HEK293 (cell line): ENCODE results near the gene KRT79.

ENCODE experiments used
- GLIS2 ChIP-seq: fragments of 450-650 bp; formaldehyde crosslinking; IDR thresholded peaks from 2 replicates; pipeline ENCODE4 v1.5.1; 2016; ENCODE audit warnings: missing biosample characterization, missing genetic modification characterization
- RBAK ChIP-seq: fragments of 450-650 bp; formaldehyde crosslinking; IDR thresholded peaks from 2 replicates; pipeline ENCODE4 v1.5.1; 2016; ENCODE audit warnings: missing biosample characterization, missing genetic modification characterization
- ZBTB21 ChIP-seq: fragments of 450-650 bp; formaldehyde crosslinking; IDR thresholded peaks from 2 replicates; pipeline ENCODE4 v1.5.1; 2017; ENCODE audit warnings: missing biosample characterization, missing genetic modification characterization
- ZBTB8A ChIP-seq: fragments of 450-650 bp; formaldehyde crosslinking; IDR thresholded peaks from 2 replicates; pipeline ENCODE4 v1.5.1; 2016; ENCODE audit warnings: missing biosample characterization, missing genetic modification characterization
- ZNF133 ChIP-seq: fragments of 450-650 bp; formaldehyde crosslinking; IDR thresholded peaks from 2 replicates; pipeline ENCODE4 v1.5.1; 2016; ENCODE audit warnings: missing biosample characterization, missing genetic modification characterization
- ZNF175 ChIP-seq: fragments of 450-650 bp; formaldehyde crosslinking; IDR thresholded peaks from 2 replicates; pipeline ENCODE4 v1.5.1; 2016; ENCODE audit warnings: missing biosample characterization, missing genetic modification characterization
- ZNF274 ChIP-seq, 2 experiments: fragments of 200-500 bp in 1 of 2; fragments of 450-650 bp in 1 of 2; sonication (Bioruptor generic) in 1 of 2; formaldehyde crosslinking in 1 of 2; IDR thresholded peaks; 2 replicates each; pipeline versions ENCODE4 v1.5.1 to v1.6.1; 2014 to 2016; ENCODE audit warnings: borderline replicate concordance in 1 of 2, inconsistent platforms in 1 of 2, low read length in 1 of 2, missing biosample characterization in 1 of 2, missing genetic modification characterization in 1 of 2
- ZNF561 ChIP-seq: fragments of 450-650 bp; IDR thresholded peaks from 2 replicates; pipeline ENCODE4 v1.5.1; 2018; ENCODE audit warnings: missing biosample characterization, missing genetic modification characterization, borderline replicate concordance
- TF ChIP-seq, protein P1 (sequence below): fragments of 450-650 bp; formaldehyde crosslinking; IDR thresholded peaks from 2 replicates; pipeline ENCODE4 v1.5.1; 2016; ENCODE audit warnings: missing biosample characterization, missing genetic modification characterization
- TF ChIP-seq, protein P2 (sequence below): IDR thresholded peaks from 2 replicates; pipeline ENCODE4 v1.6.1; 2011; ENCODE audit warnings: mild to moderate bottlenecking, low read depth, low read length, borderline replicate concordance
- TF ChIP-seq, protein P3 (sequence below): fragments of 450-650 bp; formaldehyde crosslinking; IDR thresholded peaks from 2 replicates; pipeline ENCODE4 v1.5.1; 2016; ENCODE audit warnings: missing biosample characterization, missing genetic modification characterization
- TF ChIP-seq, protein P4 (sequence below): fragments of 450-650 bp; formaldehyde crosslinking; IDR thresholded peaks from 2 replicates; pipeline ENCODE4 v1.5.1; 2016; ENCODE audit warnings: missing biosample characterization, missing genetic modification characterization
- TF ChIP-seq, protein P5 (sequence below): fragments of 450-650 bp; formaldehyde crosslinking; IDR thresholded peaks from 2 replicates; pipeline ENCODE4 v1.5.1; 2016; ENCODE audit warnings: missing biosample characterization, missing genetic modification characterization
- TF ChIP-seq, protein P6 (sequence below): fragments of 450-650 bp; formaldehyde crosslinking; IDR thresholded peaks from 2 replicates; pipeline ENCODE4 v1.5.1; 2016; ENCODE audit warnings: missing biosample characterization, missing genetic modification characterization

DNA sequence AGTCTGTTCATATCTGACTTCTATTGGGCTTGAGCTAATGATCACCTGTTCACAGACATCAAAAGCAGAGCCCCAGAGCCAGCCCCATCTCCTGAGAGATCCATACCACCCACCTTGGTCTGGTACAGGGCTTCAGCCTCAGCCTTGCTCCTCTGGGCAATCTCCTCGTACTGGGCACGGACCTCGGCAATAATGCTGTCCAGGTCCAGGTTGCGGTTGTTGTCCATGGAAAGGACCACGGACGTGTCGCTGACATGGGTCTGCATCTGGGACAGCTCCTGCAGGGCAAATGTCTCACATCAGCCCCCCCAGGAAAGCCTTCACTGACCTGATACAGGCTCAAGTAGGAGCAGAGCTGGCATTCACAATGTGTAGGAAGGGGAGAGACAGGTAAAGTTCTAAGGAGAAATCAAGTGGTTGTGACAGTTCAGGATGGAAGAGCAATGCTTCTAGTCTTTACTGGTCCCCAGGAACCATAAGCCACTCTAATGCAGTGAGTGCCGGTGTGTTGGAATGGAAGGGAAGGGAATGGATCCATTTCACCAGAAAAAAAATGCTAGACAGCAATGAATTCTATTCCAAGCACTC, 25.4 kb downstream of the KRT79 start:
- TF ChIP-seq ZNF274 (IDR thresholded peaks at IDR 0.05; ENCODE audit: low read length) (no peak), ZNF274 (tag by site-specific recombination; IDR thresholded peaks at IDR 0.05; ENCODE audit: borderline replicate concordance) (no peak), ZNF561 (no peak), GLIS2 (tag by site-specific recombination) (no peak), ZBTB21 (tag by site-specific recombination) (no peak), ZNF175 (tag by site-specific recombination) (no peak), ZNF133 (tag by site-specific recombination) (no peak), ZBTB8A (no peak), RBAK (tag by site-specific recombination) (no peak)
- TF ChIP-seq, protein P1, sequence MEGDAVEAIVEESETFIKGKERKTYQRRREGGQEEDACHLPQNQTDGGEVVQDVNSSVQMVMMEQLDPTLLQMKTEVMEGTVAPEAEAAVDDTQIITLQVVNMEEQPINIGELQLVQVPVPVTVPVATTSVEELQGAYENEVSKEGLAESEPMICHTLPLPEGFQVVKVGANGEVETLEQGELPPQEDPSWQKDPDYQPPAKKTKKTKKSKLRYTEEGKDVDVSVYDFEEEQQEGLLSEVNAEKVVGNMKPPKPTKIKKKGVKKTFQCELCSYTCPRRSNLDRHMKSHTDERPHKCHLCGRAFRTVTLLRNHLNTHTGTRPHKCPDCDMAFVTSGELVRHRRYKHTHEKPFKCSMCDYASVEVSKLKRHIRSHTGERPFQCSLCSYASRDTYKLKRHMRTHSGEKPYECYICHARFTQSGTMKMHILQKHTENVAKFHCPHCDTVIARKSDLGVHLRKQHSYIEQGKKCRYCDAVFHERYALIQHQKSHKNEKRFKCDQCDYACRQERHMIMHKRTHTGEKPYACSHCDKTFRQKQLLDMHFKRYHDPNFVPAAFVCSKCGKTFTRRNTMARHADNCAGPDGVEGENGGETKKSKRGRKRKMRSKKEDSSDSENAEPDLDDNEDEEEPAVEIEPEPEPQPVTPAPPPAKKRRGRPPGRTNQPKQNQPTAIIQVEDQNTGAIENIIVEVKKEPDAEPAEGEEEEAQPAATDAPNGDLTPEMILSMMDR (tag by site-specific recombination) = no peak
- TF ChIP-seq, protein P2, sequence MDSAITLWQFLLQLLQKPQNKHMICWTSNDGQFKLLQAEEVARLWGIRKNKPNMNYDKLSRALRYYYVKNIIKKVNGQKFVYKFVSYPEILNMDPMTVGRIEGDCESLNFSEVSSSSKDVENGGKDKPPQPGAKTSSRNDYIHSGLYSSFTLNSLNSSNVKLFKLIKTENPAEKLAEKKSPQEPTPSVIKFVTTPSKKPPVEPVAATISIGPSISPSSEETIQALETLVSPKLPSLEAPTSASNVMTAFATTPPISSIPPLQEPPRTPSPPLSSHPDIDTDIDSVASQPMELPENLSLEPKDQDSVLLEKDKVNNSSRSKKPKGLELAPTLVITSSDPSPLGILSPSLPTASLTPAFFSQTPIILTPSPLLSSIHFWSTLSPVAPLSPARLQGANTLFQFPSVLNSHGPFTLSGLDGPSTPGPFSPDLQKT = no peak
- TF ChIP-seq, protein P3, sequence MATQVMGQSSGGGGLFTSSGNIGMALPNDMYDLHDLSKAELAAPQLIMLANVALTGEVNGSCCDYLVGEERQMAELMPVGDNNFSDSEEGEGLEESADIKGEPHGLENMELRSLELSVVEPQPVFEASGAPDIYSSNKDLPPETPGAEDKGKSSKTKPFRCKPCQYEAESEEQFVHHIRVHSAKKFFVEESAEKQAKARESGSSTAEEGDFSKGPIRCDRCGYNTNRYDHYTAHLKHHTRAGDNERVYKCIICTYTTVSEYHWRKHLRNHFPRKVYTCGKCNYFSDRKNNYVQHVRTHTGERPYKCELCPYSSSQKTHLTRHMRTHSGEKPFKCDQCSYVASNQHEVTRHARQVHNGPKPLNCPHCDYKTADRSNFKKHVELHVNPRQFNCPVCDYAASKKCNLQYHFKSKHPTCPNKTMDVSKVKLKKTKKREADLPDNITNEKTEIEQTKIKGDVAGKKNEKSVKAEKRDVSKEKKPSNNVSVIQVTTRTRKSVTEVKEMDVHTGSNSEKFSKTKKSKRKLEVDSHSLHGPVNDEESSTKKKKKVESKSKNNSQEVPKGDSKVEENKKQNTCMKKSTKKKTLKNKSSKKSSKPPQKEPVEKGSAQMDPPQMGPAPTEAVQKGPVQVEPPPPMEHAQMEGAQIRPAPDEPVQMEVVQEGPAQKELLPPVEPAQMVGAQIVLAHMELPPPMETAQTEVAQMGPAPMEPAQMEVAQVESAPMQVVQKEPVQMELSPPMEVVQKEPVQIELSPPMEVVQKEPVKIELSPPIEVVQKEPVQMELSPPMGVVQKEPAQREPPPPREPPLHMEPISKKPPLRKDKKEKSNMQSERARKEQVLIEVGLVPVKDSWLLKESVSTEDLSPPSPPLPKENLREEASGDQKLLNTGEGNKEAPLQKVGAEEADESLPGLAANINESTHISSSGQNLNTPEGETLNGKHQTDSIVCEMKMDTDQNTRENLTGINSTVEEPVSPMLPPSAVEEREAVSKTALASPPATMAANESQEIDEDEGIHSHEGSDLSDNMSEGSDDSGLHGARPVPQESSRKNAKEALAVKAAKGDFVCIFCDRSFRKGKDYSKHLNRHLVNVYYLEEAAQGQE (tag by site-specific recombination) = no peak
- TF ChIP-seq, protein P4, sequence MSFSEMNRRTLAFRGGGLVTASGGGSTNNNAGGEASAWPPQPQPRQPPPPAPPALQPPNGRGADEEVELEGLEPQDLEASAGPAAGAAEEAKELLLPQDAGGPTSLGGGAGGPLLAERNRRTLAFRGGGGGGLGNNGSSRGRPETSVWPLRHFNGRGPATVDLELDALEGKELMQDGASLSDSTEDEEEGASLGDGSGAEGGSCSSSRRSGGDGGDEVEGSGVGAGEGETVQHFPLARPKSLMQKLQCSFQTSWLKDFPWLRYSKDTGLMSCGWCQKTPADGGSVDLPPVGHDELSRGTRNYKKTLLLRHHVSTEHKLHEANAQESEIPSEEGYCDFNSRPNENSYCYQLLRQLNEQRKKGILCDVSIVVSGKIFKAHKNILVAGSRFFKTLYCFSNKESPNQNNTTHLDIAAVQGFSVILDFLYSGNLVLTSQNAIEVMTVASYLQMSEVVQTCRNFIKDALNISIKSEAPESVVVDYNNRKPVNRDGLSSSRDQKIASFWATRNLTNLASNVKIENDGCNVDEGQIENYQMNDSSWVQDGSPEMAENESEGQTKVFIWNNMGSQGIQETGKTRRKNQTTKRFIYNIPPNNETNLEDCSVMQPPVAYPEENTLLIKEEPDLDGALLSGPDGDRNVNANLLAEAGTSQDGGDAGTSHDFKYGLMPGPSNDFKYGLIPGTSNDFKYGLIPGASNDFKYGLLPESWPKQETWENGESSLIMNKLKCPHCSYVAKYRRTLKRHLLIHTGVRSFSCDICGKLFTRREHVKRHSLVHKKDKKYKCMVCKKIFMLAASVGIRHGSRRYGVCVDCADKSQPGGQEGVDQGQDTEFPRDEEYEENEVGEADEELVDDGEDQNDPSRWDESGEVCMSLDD (tag by site-specific recombination) = no peak
- TF ChIP-seq, protein P5, sequence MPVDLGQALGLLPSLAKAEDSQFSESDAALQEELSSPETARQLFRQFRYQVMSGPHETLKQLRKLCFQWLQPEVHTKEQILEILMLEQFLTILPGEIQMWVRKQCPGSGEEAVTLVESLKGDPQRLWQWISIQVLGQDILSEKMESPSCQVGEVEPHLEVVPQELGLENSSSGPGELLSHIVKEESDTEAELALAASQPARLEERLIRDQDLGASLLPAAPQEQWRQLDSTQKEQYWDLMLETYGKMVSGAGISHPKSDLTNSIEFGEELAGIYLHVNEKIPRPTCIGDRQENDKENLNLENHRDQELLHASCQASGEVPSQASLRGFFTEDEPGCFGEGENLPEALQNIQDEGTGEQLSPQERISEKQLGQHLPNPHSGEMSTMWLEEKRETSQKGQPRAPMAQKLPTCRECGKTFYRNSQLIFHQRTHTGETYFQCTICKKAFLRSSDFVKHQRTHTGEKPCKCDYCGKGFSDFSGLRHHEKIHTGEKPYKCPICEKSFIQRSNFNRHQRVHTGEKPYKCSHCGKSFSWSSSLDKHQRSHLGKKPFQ (tag by site-specific recombination) = no peak
- TF ChIP-seq, protein P6, sequence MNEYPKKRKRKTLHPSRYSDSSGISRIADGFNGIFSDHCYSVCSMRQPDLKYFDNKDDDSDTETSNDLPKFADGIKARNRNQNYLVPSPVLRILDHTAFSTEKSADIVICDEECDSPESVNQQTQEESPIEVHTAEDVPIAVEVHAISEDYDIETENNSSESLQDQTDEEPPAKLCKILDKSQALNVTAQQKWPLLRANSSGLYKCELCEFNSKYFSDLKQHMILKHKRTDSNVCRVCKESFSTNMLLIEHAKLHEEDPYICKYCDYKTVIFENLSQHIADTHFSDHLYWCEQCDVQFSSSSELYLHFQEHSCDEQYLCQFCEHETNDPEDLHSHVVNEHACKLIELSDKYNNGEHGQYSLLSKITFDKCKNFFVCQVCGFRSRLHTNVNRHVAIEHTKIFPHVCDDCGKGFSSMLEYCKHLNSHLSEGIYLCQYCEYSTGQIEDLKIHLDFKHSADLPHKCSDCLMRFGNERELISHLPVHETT = no peak
